Esophagus muscularis mucosa (tissue), 4 donors: Measurements from ENCODE around the gene SSR1.

Experiments
- CTCF ChIP-seq, 3 experiments: fragments of 200-600 bp in 2 of 3; fragments of 450-650 bp in 1 of 3; sonication (generic) in 2 of 3; IDR thresholded peaks; one replicate each; pipeline ENCODE4 v1.5.1; 2017 to 2019; ENCODE audit warnings: antibody characterized with exemption in 3 of 3, mild to moderate bottlenecking in 2 of 3, moderate library complexity in 1 of 3
- EP300 ChIP-seq: sonication (generic); formaldehyde crosslinking; IDR thresholded peaks from one replicate; pipeline ENCODE4 v1.6.1; 2017; ENCODE audit warnings: antibody characterized with exemption
- POLR2A ChIP-seq: fragments of 450-650 bp; IDR thresholded peaks from one replicate; pipeline ENCODE4 v1.6.1; 2017; ENCODE audit warnings: antibody characterized with exemption, moderate library complexity, mild to moderate bottlenecking, low read depth
- POLR2AphosphoS5 ChIP-seq, 2 donors: sonication (generic); formaldehyde crosslinking; IDR thresholded peaks; one replicate each; pipeline ENCODE4 v1.6.1; 2017; ENCODE audit warnings: antibody characterized with exemption in 2 of 2

GRCh38 chr6:7261852-7262461, 51.0 kb downstream of the SSR1 start:
- no peak for TF ChIP-seq EP300
- TF ChIP-seq CTCF (IDR thresholded peaks at IDR 0.05) = no peak
- TF ChIP-seq POLR2AphosphoS5 (IDR thresholded peaks at IDR 0.05) = no peak
- no peak for TF ChIP-seq POLR2A
